ENCODE results near the gene ABHD4.

The ABHD4 gene

DNA sequence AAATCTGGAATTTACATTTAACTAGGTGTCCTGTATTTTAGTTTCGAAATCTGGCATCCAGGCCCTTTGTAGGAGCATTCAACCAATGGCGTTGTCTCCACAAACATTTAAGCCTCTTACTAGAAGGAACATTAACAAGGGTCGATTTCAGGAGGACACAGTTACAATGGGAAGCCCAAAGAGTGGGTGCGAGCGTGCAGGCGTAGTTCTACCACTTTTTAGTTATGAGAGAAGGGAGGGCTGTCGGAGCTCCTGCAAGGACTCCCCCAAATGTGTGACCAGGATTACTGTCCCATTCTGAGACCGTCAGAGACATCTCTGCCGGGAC, 365 bp upstream of the ABHD4 start:
- ChIA-PET POLR2A (ENCODE audit: low non-redundant PET) (interaction anchor here (0.7 kb wide), 1 partner anchor 48 kb away, joined by 3 read pairs; no protein-coding TSS in a partner anchor), CTCF (interaction anchor here (0.8 kb wide), 1 partner anchor 55 kb away, joined by 3 read pairs; no protein-coding TSS in a partner anchor)
- no peak for TF ChIP-seq CTCF (conservative IDR thresholded peaks at IDR 0.05; ENCODE audit: low read depth)
- H3K27ac ChIP-seq: peak overlapping the region; percentile 93
- no peak for DNase-seq (ENCODE audit: low spot score)

- H3K27ac ChIP-seq: peak overlapping the region; percentile 93
- POLR2A ChIA-PET (ENCODE audit: low non-redundant PET): interaction anchor here (0.6 to 0.8 kb wide), 2 partner anchors 10 to 41 kb away, joined by 5 read pairs; partner anchors contain the start of gene DAD1
- TF ChIP-seq CTCF (conservative IDR thresholded peaks at IDR 0.05; ENCODE audit: low read depth): no peak; the same call in 1 of the 2 replicates
- CTCF ChIA-PET: interaction anchor here (0.5 to 1.8 kb wide), 8 partner anchors 9 to 857 kb away, joined by 3 to 7 read pairs (median 5); partner anchors contain the start of gene DAD1
- peak; percentile 75 for DNase-seq (ENCODE audit: low spot score)
Measured at GRCh38 chr14:22598896-22599244, 770 bp downstream of the ABHD4 start.

DNA sequence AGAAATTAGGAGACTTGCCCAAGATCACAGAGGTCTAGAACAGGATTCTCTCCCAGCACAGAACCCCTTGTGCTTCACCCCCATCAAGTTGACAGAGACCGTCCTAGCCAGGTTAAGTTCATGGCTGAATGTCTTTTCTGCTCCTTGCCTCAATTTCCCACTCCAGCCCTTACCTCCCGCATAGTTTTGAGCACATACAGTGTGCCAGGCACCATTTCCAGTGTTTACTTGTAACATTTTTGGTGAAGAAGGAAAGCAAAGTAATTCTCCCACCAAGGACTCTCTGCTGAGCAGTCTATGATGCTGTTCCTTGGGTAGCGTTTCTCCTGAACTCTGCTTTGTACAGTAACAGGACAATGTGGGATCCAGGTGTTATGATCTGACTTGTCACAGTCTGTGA, 1.2 kb downstream of the ABHD4 start:
- DNase-seq (ENCODE audit: low spot score): no peak
- POLR2A ChIA-PET (ENCODE audit: low non-redundant PET): interaction anchor here (0.6 kb wide), 1 partner anchor 41 kb away, joined by 5 read pairs; no protein-coding TSS in a partner anchor
- no peak for TF ChIP-seq CTCF (conservative IDR thresholded peaks at IDR 0.05; ENCODE audit: low read depth)
- H3K27ac ChIP-seq: peak overlapping the region; percentile 93
- CTCF ChIA-PET: interaction anchor here (0.5 to 1.8 kb wide), 8 partner anchors 8 to 581 kb away, joined by 3 to 7 read pairs (median 5); partner anchors contain the start of gene DAD1

DNA sequence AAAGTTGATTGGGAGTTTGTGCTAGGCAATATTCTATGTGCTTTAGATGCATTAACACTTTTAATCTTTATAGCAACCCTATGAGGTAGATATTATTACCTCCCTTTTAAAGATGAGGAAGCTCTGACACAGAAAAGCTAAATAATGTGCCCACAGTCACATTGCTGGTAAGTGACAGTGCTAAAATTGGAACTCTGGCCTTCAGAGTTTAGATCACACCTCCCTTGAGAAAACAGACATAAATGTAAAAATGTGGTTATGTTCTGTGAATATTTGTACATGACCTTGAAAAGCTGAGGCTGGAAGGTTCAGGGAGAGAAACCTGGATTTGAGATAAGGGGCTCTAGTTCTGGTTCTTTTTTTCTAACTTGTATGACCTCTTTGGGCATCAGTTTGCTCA, 1.9 kb downstream of the ABHD4 start:
- ChIA-PET POLR2A (ENCODE audit: low non-redundant PET) (no interaction called here), CTCF (interaction anchor here (0.7 to 1.8 kb wide), 2 partner anchors 10 to 580 kb away, joined by 3 to 6 read pairs; partner anchors contain the start of gene DAD1)
- no peak overlapping the region for H3K27ac ChIP-seq
- no peak for TF ChIP-seq CTCF (conservative IDR thresholded peaks at IDR 0.05; ENCODE audit: low read depth)
- DNase-seq (ENCODE audit: low spot score): no peak

GRCh38 chr14:22601456-22601855, 3.4 kb downstream of the ABHD4 start:
- no peak overlapping the region for H3K27ac ChIP-seq
- CTCF ChIA-PET: interaction anchor here (1.1 kb wide), 1 partner anchor 30 kb away, joined by 3 read pairs; no protein-coding TSS in a partner anchor
- POLR2A ChIA-PET (ENCODE audit: low non-redundant PET): no interaction called here
- TF ChIP-seq CTCF (conservative IDR thresholded peaks at IDR 0.05; ENCODE audit: low read depth): no peak
- no peak for DNase-seq (ENCODE audit: low spot score)

DNA sequence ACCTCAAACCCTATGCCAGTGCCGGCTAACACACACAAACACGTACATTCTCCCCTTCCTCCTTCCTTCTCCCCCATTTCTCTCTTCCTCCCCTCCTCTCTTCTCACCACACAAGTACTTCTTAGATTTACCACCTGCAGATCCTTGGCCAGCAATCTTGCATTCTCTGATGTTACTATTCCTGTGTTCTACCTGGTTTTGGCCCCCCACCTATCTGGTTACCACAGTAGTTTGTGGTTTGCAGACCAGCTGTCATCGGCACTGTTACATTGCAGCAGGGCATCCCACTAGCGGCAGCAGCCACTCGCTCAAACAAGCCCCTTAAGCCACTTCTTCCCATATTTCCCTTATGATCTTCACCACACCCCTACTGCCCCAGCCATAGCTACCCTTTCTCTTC, 3.9 kb downstream of the ABHD4 start:
- 0 out of 2 replicates have a peak overlapping the region, but pooled peaks have one; percentile 24 for H3K27ac ChIP-seq
- POLR2A ChIA-PET (ENCODE audit: low non-redundant PET): interaction anchor here (0.8 kb wide), 1 partner anchor 17 kb away, joined by 3 read pairs; no protein-coding TSS in a partner anchor
- TF ChIP-seq CTCF (conservative IDR thresholded peaks at IDR 0.05; ENCODE audit: low read depth): no peak
- CTCF ChIA-PET: interaction anchor here (0.5 to 1.1 kb wide), 2 partner anchors 31 to 51 kb away, joined by 3 read pairs; no protein-coding TSS in a partner anchor
- no peak for DNase-seq (ENCODE audit: low spot score)

Measured in RWPE1 (cell line).